ENCODE measurements around the gene CACNB2. TPM values are rescaled to one million over a fixed set of nuclear protein-coding genes. Genes with fewer than 3 reads are reported as not detected.
A peak's percentile ranks its signal among the peaks of the same experiment; 100 is the strongest.

CACNB2 gene
- total RNA-seq, 1 donor from 2014 or later, result 1.1 TPM

- Mint-ChIP-seq H3K27me3 (ENCODE audit: low read depth) (peaks cover 25% of the 10 kb centered on the region), H3K4me3 (ENCODE audit: low read depth) (peak overlapping the region; percentile 76), H3K27ac (no peak overlapping the region), H3K9me3 (no peaks in the 10 kb centered on the region), H3K4me1 (ENCODE audit: low read depth) (peaks cover 10% of the 10 kb centered on the region), H3K36me3 (ENCODE audit: low read depth) (no peaks in the 10 kb centered on the region)
- DNase-seq (ENCODE audit: low spot score), result no peak
- intact Hi-C loops (cut with micrococcal nuclease), result loop anchor here (5.0 kb wide), 1 partner anchor 256 kb away; the partner anchor contains the start of gene ARL5B
Measured at GRCh38 chr10:18401416-18402195, 261.4 kb downstream of the CACNB2 start.

GRCh38 chr10:18402853-18403252 is 262.6 kb downstream of the CACNB2 start:
- Mint-ChIP-seq H3K4me1 (ENCODE audit: low read depth) (peaks cover 10% of the 10 kb centered on the region), H3K27me3 (ENCODE audit: low read depth) (peaks cover 25% of the 10 kb centered on the region), H3K4me3 (ENCODE audit: low read depth) (no peak overlapping the region), H3K36me3 (ENCODE audit: low read depth) (no peaks in the 10 kb centered on the region), H3K27ac (no peak overlapping the region), H3K9me3 (no peaks in the 10 kb centered on the region)
- DNase-seq (ENCODE audit: low spot score), result no peak
- intact Hi-C loops (cut with micrococcal nuclease), result loop anchor here (5.0 kb wide), 1 partner anchor 254 kb away; the partner anchor contains the start of gene ARL5B

DNA sequence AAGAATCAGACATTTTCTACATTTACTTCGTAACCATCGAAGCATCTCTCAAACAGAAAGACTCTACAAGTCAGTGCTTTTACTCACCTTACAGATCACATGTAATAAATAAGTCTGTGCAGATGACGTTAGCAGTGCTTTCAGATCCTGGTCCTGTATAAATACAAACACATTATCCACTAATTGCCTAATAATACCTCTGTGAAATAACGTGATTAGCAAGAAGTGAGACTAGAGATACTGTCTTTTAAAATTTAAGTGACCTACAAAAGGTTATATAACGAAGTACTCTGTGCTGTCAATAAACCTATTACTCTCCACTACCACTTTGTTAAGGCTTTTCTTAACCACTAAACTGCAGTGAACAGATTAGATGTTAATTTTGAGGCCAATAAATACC is 264.3 kb downstream of the CACNB2 start:
- Mint-ChIP-seq H3K27ac (no peak overlapping the region), H3K4me3 (ENCODE audit: low read depth) (no peak overlapping the region), H3K4me1 (ENCODE audit: low read depth) (peaks cover 10% of the 10 kb centered on the region), H3K9me3 (no peaks in the 10 kb centered on the region), H3K36me3 (ENCODE audit: low read depth) (no peaks in the 10 kb centered on the region), H3K27me3 (ENCODE audit: low read depth) (peaks cover 25% of the 10 kb centered on the region)
- DNase-seq (ENCODE audit: low spot score), result no peak
- intact Hi-C loops (cut with micrococcal nuclease), result loop anchor here (5.0 kb wide), 1 partner anchor 253 kb away; the partner anchor contains the start of gene ARL5B

DNA sequence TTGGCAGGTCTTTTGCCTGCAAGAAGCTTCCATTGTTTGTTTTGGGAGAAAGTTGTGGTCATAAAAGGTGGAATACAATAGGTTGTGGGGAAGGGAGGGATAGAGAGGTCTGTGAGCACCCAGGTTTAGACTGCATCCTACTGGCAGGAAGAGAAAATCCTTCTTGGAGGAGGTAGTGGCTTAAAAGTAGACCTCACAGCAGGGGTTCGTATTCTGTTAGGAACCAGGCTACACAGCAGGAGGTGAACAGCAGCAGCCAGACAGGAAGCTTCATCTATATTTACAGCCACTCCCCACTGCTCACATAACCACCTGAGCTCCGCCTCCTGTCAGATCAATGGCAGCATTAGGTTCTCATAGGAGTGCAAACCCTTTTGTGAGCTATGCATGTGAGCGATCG is 265.9 kb downstream of the CACNB2 start:
- H3K27me3 Mint-ChIP-seq (ENCODE audit: low read depth), result peaks cover 18% of the 10 kb centered on the region
- H3K4me1 Mint-ChIP-seq (ENCODE audit: low read depth), result peaks cover 6% of the 10 kb centered on the region
- intact Hi-C loops (cut with micrococcal nuclease), result no loop called here
- H3K36me3 Mint-ChIP-seq (ENCODE audit: low read depth), result no peaks in the 10 kb centered on the region
- H3K27ac Mint-ChIP-seq, result no peak overlapping the region
- H3K9me3 Mint-ChIP-seq, result no peaks in the 10 kb centered on the region
- no peak overlapping the region for H3K4me3 Mint-ChIP-seq (ENCODE audit: low read depth)
- DNase-seq (ENCODE audit: low spot score), result no peak

GRCh38 chr10:18409599-18410397 is 269.6 kb downstream of the CACNB2 start:
- Mint-ChIP-seq H3K27ac (no peak overlapping the region), H3K4me1 (ENCODE audit: low read depth) (peaks cover 4% of the 10 kb centered on the region), H3K9me3 (no peaks in the 10 kb centered on the region), H3K36me3 (ENCODE audit: low read depth) (no peaks in the 10 kb centered on the region), H3K27me3 (ENCODE audit: low read depth) (peaks cover 5% of the 10 kb centered on the region), H3K4me3 (ENCODE audit: low read depth) (no peak overlapping the region)
- intact Hi-C loops (cut with micrococcal nuclease), result no loop called here
- DNase-seq (ENCODE audit: low spot score), result no peak

DNA sequence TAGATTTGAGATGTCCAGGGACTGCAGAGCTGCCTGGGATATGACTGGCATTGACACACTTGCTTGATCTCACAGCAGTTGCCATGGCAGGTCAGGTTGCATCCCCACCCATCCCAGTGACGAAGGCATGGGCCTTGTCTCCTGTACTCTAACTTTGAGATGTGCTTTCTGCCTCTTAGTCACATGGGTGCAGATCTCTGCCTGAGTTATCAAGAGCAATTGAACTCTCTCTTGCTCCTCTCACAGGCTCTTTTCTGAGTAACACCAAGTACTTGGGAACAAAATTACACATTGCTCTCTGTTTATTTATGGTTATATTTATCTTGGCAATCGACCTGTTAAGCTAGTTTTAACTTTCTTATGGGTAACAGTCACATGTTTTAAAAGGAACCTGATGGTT is 273.8 kb downstream of the CACNB2 start:
- Mint-ChIP-seq H3K4me3 (ENCODE audit: low read depth) (no peak overlapping the region), H3K27ac (no peak overlapping the region), H3K36me3 (ENCODE audit: low read depth) (no peaks in the 10 kb centered on the region), H3K4me1 (ENCODE audit: low read depth) (peaks cover 4% of the 10 kb centered on the region), H3K9me3 (no peaks in the 10 kb centered on the region), H3K27me3 (ENCODE audit: low read depth) (peaks cover 1% of the 10 kb centered on the region)
- no peak for DNase-seq (ENCODE audit: low spot score)
- intact Hi-C loops (cut with micrococcal nuclease), result no loop called here

GRCh38 chr10:18417950-18418527 is 277.8 kb downstream of the CACNB2 start:
- intact Hi-C loops (cut with micrococcal nuclease), result no loop called here

GRCh38 chr10:18418541-18419215 is 278.5 kb downstream of the CACNB2 start:
- Mint-ChIP-seq H3K36me3 (ENCODE audit: low read depth) (no peaks in the 10 kb centered on the region), H3K27me3 (ENCODE audit: low read depth) (peaks cover 4% of the 10 kb centered on the region), H3K9me3 (no peaks in the 10 kb centered on the region), H3K27ac (no peak overlapping the region), H3K4me3 (ENCODE audit: low read depth) (no peak overlapping the region), H3K4me1 (ENCODE audit: low read depth) (no peaks in the 10 kb centered on the region)
- no peak for DNase-seq (ENCODE audit: low spot score)
- intact Hi-C loops (cut with micrococcal nuclease), result no loop called here

More at GRCh38 chr10:18417950-18418527, 277.8 kb downstream of the CACNB2 start:
- no peaks in the 10 kb centered on the region for H3K36me3 Mint-ChIP-seq (ENCODE audit: low read depth)
- no peak overlapping the region for H3K4me3 Mint-ChIP-seq (ENCODE audit: low read depth)
- peaks cover 5% of the 10 kb centered on the region for H3K27me3 Mint-ChIP-seq (ENCODE audit: low read depth)
- no peaks in the 10 kb centered on the region for H3K4me1 Mint-ChIP-seq (ENCODE audit: low read depth)
- no peak overlapping the region for H3K27ac Mint-ChIP-seq
- no peaks in the 10 kb centered on the region for H3K9me3 Mint-ChIP-seq
- no peak for DNase-seq (ENCODE audit: low spot score)

- no peaks in the 10 kb centered on the region for H3K4me1 Mint-ChIP-seq (ENCODE audit: low read depth)
Measured at GRCh38 chr10:18419945-18420344, 279.7 kb downstream of the CACNB2 start.

GRCh38 chr10:18421726-18422293 is 281.6 kb downstream of the CACNB2 start:
- peaks cover 8% of the 10 kb centered on the region for H3K27me3 Mint-ChIP-seq (ENCODE audit: low read depth)
- intact Hi-C loops (cut with micrococcal nuclease), result no loop called here
- no peak overlapping the region for H3K27ac Mint-ChIP-seq
- no peaks in the 10 kb centered on the region for H3K9me3 Mint-ChIP-seq
- no peaks in the 10 kb centered on the region for H3K4me1 Mint-ChIP-seq (ENCODE audit: low read depth)
- no peaks in the 10 kb centered on the region for H3K36me3 Mint-ChIP-seq (ENCODE audit: low read depth)
- no peak overlapping the region for H3K4me3 Mint-ChIP-seq (ENCODE audit: low read depth)
- DNase-seq (ENCODE audit: low spot score), result no peak

More at GRCh38 chr10:18419945-18420344, 279.7 kb downstream of the CACNB2 start:
- H3K9me3 Mint-ChIP-seq, result no peaks in the 10 kb centered on the region
- H3K27ac Mint-ChIP-seq, result no peak overlapping the region
- H3K27me3 Mint-ChIP-seq (ENCODE audit: low read depth), result peaks cover 5% of the 10 kb centered on the region
- DNase-seq (ENCODE audit: low spot score), result no peak
- no peak overlapping the region for H3K4me3 Mint-ChIP-seq (ENCODE audit: low read depth)
- H3K36me3 Mint-ChIP-seq (ENCODE audit: low read depth), result no peaks in the 10 kb centered on the region
- intact Hi-C loops (cut with micrococcal nuclease), result no loop called here

- Mint-ChIP-seq H3K27ac (no peak overlapping the region), H3K9me3 (no peaks in the 10 kb centered on the region), H3K27me3 (ENCODE audit: low read depth) (peaks cover 8% of the 10 kb centered on the region), H3K36me3 (ENCODE audit: low read depth) (no peaks in the 10 kb centered on the region), H3K4me1 (ENCODE audit: low read depth) (no peaks in the 10 kb centered on the region), H3K4me3 (ENCODE audit: low read depth) (no peak overlapping the region)
- DNase-seq (ENCODE audit: low spot score), result no peak
- intact Hi-C loops (cut with micrococcal nuclease), result no loop called here
Measured at GRCh38 chr10:18423058-18423637, 282.9 kb downstream of the CACNB2 start.

DNA sequence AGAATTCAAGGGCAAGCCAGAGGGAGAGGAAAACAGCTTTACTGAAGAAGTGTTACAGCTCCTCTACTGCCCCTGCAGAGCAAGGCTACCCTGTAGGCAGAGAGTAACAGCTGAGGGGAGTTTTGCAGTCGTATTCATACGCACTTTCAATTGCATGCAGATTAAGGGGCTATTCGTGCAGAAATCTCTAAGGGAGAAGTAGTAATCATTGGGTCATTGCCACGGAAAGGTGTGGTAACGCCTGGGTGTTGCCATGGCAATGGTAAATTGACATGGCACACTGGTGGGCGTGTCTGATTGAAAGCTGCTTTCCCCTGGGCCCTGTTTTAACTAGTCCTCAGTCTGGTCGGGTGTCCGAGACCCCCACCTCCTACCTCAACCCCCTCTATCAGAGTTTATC is 284.0 kb downstream of the CACNB2 start:
- DNase-seq (ENCODE audit: low spot score), result no peak
- no peaks in the 10 kb centered on the region for H3K4me1 Mint-ChIP-seq (ENCODE audit: low read depth)
- intact Hi-C loops (cut with micrococcal nuclease), result no loop called here
- no peak overlapping the region for H3K27ac Mint-ChIP-seq
- H3K9me3 Mint-ChIP-seq, result no peaks in the 10 kb centered on the region
- H3K27me3 Mint-ChIP-seq (ENCODE audit: low read depth), result peaks cover 8% of the 10 kb centered on the region
- no peak overlapping the region for H3K4me3 Mint-ChIP-seq (ENCODE audit: low read depth)
- H3K36me3 Mint-ChIP-seq (ENCODE audit: low read depth), result no peaks in the 10 kb centered on the region
